HG02938 (cell line): Measurements from ENCODE around the gene ISL2.
"Not testable (repeated sequence)": the region's sequence is repeated elsewhere in the genome, so short reads cannot be mapped to it uniquely, and the experiment has no call there.

Experiments used
- ATAC-seq: cut with Tn5 transposase; IDR thresholded peaks from one replicate; pipeline ENCODE4 v1.9.1; 2021; ENCODE audit warnings: mild to moderate bottlenecking, moderate library complexity; ENCODE audit not compliant: unreplicated experiment

The ISL2 gene

DNA sequence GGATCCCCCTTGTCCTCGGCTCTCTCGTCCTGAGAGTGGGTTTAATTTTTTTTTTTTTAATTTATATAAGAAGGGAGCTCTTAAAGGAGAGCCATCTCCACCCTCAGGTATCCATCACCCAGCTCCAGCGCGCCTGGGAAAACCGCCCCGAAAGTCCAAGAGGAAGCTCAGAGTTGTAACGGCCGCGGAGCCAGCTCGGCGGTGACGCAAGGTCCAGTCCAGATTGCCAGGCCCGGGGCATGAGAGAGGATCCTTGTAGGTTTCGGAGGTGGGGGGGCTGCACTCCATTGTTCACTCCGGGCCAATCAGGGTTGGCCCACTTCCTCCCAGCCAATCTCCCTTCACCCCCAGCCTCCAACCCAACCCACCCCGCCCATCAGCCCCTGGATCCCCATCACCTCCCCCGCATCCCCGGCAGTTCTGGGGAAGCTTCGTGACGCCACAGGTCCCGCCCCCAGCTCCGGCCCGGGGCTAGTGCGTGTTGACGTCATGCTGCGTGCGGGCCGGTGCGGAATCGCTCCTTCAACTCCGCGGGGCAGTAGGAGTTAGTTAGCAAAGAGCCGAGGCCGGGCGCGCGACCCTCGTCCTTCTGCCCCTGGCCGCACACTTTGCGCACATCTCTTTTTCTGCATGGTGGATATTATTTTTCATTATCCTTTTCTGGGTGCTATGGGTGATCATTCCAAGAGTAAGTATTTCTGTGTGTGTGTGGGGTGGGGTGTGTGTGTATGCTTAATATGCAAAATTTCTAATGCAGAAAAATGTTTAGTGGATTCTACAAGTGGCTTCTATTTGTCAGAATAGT, at the start of gene ISL2:
Gene ISL2 (plus strand): TSS at position 520 of the 805 bp plus-strand sequence. CDS start 111 bp downstream, at position 631.
- peak; percentile 38 for ATAC-seq

DNA sequence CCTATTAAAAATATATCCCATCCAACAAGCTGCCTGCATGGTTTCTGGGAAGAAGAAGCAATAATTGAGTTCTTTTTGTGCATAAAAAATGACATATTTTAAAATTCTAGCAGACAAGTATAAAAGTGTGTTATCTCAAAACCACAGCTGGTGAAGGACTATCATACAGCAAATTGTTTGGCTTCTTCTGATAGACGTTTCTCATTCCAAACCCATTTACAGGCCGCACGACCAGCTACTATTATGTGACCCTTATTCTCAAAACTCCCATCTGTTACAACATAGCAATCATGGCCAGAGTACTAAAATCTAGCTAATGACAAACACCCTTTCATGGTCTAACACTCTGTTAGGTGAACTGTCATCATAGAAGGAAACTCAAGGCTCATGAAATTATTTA, 47.0 kb upstream of the ISL2 start:
- ATAC-seq = no peak

DNA sequence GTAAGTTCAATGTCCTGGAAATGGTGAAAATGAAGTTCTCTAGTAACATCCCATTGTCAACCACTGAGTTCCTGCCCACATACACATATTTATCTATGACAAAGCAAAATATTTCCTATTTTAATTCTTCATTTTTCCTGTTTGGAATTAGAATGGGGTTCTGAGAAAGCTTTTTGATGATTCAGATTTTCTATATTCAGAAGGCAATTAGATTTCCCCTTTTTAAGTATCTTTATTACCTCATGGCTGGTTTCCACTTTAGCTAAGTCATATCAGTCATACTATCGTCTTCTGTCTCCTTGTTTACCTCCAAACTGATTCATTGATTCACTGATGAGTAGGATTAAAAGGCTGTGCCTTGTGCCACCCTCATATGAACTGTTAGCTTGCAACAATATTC, 43.2 kb upstream of the ISL2 start:
- ATAC-seq = no peak

DNA sequence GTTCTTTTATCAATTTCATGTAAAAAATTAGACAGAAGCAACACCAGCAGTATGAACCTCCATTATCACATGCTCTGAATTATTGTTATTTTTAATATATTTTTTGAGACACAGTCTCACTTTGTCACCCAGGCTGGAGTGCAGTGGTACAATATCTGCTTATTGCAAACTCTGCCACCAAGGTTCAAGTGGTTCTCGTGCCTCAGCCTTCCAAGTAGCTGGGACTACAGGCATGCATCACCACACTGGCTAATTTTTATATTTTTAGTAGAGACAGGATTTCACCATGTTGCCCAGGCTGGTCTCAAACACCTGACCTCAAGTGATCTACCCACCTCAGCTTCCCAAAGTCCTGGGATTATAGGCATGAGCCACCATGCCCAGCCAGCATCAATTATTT, 42.1 kb upstream of the ISL2 start:
- not testable (repeated sequence) for ATAC-seq

DNA sequence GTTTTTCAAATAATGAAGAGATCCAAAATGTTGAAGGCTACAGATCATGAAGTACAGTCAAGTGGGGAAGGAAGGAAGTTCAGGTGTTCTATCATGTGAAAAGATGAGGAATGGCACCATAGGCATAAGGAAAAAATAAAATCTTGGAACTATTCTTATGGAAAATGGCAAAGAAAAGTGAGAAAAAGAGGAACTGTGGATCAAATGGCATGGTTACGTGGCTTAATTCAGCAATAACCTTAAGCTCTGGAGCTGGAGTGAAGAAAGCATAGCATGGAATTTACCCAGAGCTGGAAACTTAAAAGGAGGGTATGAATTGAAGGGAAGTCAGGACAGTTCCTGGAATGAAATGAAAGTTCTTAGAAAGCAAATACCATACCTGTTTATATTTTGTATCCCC, 39.7 kb upstream of the ISL2 start:
- no peak for ATAC-seq

DNA sequence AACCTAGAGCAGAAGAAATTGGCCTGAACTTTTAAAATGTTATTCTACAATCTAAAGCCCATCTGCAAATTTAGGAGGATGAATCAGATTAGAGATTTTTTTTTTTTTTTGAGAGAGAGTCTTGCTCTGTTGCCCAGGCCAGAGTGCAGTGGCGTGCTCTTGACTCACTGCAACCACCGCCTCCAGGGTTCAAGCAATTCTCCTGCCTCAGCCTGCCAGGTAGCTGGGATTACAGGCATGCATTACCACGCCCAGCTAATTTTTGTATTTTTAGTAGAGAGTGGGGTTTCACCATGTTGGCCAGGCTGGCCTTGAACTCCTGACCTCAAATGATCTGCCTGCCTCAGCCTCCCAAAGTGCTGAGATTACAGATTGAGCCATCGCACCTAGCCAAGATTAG, 38.6 kb upstream of the ISL2 start:
- ATAC-seq = not testable (repeated sequence)

DNA sequence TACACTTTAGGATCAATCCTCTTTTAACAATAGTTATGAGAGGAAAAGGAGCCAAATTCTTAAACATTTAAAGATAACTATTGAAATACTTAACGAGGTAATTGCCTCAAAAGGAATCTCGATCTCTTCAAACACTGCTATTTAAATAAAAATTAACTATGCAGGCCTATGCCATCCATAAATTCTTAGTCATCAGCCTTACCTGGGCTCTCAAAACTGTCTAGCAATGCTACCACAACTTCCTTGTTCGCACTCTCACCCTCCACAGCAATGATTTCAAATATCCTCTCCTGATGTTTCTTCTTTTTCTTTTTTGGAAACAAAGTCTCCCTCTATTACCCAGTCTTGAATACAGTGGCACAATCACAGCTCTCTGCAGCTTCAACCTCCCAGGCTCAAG, 37.6 kb upstream of the ISL2 start:
- ATAC-seq = no peak

DNA sequence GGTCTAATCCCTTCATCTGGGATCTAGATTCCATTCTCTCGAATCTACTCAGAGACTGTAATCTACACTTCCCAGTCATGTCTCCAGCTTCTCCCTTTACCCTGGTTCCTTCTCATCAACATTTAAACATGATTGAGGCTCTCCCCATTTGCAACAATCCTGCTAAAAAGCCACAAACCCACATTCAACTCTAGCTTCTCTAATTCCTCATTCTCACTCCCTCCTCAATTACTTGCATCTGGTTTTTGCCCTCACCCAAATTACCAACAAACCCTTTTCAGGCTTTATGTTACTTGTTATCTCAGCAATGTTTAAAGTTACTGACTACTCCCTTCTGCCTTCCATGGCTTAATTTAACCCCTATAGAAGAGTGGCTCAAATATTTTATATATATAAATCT, 36.8 kb upstream of the ISL2 start:
- no peak for ATAC-seq

DNA sequence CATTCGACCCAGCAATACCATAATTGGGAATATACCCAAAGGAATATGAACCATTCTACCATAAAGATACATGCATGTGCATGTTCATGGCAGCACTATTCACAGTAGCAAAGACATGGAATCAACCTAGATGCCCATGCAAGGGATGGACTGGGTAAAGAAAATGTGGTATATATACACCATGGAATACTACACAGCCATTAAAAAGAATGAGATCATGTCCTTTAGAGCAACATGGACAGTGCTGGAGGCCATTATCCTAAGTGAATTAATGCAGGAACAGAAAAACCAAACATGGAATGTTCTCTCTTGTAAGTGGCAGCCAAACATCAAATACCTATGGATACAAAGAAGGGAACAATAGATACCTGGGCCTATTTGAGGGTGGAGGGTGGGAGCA, 32.7 kb upstream of the ISL2 start:
- no peak for ATAC-seq

DNA sequence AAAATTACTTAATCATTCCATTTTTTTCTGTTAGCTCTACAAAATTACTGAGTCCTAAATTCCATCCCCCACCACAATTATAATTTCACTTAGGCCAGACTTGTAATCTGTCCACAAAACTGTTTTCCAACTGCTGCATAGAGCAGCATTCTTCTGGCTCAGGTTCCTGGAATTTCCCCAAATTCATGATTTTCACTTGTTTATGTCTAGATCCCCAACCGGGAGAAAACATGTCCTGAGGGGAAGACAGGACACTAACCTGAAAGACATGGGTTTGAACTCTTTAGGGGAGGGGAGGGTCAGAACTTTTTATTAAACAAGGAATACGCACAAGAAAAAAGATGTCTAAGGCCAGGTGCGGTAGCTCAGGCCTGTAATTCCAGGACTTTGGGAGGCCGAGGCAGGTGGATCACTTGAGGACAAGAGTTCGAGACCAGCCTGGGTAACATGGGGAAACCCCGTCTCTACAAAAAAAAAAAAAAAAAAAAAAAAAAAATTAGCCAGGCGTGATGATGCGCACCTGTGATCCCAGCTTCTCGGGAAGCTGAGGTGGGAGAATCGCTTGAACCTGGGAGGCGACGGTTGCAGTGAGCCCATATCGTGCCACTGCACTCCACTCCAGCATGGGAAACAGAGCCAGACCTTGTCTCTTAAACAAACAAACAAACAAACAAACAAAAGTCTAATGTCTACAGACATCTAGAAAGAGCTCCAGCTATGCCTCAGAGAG, 26.8 kb upstream of the ISL2 start:
- no peak for ATAC-seq

DNA sequence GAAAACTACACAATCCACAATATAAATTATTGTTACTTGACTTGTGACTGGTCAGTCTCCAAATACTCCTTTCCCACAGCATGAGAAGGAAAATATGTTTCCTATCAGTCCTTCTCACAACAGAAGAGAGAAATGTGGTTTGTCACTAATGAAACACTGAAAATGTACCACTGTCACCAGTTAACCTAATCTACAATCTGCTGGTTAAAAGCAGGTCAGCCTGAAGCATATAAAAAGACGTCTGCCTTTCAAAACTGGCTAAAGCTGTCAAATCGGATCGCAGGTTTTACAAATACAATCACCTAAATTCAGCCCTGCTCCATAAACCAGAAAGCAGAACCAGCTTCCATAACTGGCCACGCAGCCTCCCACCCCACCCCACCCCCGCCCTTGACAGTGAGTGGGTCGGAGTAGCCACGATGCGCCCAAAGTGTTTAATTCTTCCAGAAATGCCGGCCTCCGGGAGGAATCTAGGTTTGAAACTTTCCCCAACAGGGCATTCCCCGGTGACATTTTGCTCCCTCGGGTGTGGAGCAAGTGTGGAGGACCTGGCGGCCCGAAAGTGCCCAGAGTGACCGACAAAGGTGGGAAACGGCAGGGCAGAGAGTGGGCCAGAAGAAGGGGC, 26.0 kb upstream of the ISL2 start:
- ATAC-seq = no peak

DNA sequence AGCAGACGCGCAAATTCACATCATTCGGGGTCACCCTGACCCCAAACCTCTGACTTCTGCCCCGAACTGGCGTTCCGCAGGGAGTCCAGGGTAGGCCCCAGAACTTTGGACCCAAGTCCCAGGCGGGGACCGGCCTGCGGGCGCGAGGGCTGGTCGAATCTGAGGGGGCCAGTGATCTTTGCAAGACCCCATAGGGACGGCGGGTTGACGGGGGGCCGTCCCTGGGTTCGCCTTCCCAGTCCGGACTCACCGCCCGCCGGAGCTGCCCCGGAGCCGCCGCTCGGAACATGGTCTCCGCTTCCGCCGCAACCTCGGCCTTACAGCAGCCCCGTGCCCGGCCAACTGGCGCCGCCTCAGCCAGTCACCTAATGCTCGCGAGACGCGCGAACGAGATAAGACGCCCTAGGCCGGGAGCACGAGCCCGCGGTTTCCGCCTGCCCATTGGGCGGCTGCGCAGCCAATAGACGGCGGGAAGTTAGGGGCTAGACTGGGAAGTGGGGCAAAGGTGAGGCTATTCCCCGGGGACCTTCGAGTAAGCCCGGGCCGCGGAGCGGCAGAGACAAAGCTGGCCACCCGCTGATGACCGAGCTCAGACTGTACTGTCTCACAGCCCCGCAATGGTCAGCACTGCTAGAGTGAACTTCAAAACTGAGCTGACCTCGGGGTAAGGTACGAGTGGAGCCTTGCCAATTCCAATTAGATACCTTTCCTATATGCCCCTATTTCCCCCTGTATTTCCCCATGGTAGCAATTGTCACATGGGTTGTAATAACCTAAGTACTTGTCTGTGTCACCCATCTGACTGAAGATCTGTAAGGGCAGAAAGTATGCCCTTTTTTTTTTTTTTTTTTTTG, 25.2 kb upstream of the ISL2 start, which contains the start of gene ETFA:
Gene ETFA (minus strand): TSS at position 370 of the 854 bp plus-strand sequence. CDS start 81 bp downstream, at position 289.
- ATAC-seq = peak; percentile 99

DNA sequence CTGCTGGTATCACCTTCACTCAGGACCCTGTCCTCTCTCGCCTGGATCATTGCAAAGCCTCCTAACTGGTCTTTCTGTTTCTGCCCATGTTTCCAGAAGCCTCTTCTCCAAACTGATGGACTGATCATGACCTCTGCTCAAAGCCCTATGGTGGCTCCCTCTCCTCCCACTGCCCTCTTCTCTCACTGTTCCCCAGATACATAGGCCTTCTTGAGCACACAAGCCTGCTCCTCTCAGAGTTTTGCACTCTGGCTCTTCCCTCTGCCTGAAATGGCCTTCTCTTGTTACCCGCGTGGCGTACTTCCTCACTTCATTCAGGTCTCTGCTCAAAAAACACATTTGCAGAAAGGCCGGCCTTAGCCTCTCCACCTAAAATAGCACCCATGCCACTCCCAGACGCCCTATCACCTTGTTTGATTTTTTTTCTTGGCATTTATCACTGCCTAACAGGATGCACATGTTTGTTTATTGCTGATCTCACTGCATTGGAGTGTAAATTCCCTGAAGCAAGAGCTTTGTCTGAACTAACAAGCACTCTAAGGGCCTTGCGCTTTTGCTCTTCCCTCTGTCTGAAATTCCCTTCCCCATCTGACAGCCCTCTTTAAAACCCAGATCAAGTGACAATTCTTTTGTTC, 23.9 kb upstream of the ISL2 start:
- ATAC-seq = no peak

DNA sequence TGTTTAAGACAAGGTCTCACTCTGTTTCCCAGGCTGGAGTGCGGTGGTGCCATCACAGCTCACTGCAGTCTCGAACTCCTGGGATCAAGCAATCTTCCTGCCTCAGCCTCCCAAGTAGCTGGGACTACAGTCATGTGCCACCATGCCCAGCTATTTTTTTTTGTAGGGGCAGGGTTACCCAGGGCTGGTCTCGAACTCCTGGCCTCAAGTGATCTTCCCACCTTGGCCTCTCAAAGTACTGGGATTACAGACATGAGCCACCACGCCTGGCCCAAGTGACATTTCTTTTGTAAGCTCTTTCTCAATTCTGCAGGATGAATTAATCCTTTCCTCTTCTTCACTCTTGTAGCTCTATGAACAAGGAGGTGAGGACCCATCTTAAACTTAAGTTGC, 23.4 kb upstream of the ISL2 start:
- not testable (repeated sequence) for ATAC-seq

DNA sequence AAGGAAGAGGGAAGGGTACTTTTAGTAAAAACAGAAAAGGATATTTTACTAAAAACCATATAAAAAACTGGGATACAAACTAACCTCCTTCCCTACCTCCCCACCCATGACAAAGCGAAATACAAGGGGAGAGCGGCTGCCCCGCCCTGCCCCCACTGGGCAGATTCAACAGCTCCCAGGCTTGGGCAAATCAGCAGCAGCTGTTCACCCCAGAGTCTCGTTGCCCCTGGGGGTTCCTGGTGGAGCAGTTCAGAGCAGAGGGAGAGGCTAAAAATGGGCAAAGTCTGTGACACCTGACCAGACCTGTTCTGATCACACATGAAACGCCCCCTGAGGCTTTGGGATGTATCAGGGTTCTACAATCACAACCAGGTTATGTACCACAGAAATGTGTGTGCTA, 22.8 kb upstream of the ISL2 start:
- ATAC-seq = no peak

DNA sequence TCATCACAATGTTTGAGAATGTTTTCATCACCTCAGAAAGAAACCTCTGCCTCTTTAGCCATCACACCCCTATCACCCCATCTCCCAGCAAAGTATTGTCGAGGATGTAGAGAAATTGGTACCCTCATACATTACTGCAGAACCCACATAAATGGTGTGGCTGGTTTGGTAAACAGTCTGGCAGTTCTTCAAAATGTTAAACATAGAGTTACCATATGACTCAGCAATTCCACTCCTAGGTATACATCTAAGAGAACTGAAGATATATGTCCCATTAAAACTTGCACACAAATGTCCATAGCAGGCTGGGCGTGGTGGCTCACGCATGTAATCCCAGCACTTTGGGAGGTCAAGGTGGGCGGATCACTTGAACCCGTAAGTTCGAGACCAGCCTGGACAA, 16.6 kb upstream of the ISL2 start:
- no peak for ATAC-seq

DNA sequence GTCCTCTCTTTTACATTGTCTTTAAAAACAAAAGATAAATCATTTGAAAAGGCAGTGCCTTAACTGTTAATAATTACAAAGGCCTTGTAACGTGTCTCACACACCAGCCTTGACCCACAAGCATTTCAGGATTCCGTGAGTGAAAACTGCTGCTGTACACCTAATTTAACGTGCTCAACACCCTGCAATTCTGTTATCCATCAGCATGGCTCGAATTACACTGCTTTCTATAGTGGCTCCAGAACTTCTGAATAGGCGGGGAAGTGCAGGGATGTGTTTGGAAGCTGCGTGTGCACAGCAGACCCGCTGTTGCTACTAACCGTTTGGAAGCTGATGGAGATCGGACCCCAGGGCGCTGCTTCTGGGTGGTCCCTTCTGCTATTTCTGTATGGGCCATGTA, 15.4 kb upstream of the ISL2 start:
- no peak for ATAC-seq

DNA sequence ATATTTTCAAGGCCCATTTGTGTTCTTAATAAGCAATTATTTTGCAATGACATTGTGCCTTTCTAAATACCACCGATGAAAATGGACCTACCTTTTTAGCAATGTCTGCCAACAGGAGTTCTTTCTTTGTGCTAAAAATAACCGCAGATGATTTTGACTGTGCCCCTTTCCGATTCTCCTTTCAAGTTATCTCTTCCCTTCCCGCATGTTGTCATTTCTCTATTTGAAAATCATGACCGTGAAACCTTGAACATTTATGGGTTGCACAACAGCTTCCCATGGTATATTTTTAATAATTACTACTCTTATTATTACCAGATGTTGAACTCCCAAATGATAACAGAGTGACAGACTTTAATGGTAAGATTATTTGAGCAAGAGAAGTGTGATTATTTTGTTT, 15.0 kb upstream of the ISL2 start:
- no peak for ATAC-seq

DNA sequence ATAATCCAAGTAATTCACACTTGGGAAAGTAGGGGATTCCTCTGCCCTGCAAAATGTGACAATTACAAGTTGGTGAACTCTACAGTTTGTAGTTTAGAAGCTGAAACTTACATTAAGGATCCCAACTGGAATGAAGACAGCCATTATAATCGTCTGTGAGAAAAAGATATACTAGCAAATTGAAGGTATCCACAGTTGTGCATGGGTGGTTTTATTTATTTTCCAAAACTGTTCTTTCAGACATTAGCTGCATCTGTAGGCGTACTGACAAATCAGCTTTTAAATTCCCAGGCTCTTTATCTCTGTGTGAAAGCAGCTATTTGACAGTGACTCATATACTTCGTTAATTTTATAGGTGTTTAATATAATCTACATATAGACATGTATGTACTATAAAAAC, 12.5 kb upstream of the ISL2 start:
- no peak for ATAC-seq

DNA sequence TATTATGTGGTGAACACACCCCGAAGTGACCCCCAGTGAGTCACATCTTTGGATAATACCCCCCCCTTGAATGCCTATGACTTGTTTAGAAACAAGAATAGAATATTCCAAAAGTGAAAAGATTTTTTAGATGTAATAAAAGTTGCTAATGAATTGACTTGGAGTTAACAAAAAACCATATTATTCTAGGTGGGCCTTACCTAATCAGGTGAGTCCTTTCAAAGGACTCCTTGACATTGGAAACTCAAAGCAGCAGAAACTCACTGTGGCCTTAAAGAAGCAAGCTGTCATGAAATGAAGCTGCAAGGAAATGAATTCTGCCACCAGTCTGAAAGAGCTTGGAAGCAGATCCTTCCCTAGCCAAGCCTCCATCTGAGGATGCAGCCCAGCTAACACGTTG, 10.9 kb upstream of the ISL2 start:
- ATAC-seq = no peak
